GM19324 (cell line): ENCODE results near the gene SNRPB.

Experiments used
- ATAC-seq: cut with Tn5 transposase; IDR thresholded peaks from one replicate; pipeline ENCODE4 v1.9.1; 2021; ENCODE audit warnings: mild to moderate bottlenecking, moderate library complexity; ENCODE audit not compliant: unreplicated experiment, low FRiP score

The SNRPB gene

GRCh38 chr20:2430538-2430937 is 40.1 kb downstream of the SNRPB start:
- no peak for ATAC-seq

GRCh38 chr20:2429051-2429450 is 41.5 kb downstream of the SNRPB start:
- ATAC-seq = no peak

- no peak for ATAC-seq
These were observed 49.3 kb downstream of the SNRPB start for GRCh38 chr20:2421247-2421646.

GRCh38 chr20:2420510-2420909 is 50.1 kb downstream of the SNRPB start:
- no peak for ATAC-seq

GRCh38 chr20:2418388-2418787 is 52.2 kb downstream of the SNRPB start:
- ATAC-seq = no peak

GRCh38 chr20:2417213-2417541 is 53.4 kb downstream of the SNRPB start:
- no peak for ATAC-seq

GRCh38 chr20:2416541-2417212 is 53.9 kb downstream of the SNRPB start:
- no peak for ATAC-seq
